ENCODE results near the gene APBB3.

DNA sequence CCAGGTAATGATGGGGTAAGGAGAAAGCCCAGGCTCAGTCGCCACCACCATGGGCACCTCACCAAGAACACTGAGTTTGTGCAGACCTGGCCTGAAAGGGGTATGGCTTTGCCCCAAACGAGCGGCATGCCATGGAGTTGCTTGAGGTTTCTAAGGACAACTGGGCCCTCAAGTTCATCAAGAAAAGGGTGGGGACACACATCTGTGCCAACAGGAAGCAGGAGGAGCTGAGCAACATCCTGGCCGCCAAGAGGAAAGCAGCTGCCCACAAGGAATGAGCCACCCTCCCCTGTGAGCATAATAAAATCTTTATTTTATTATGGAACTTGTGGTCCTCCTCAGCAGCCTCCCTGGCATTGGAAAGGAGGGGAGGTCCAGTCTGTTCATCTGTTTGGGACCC is 44.7 kb upstream of the APBB3 start:
- TF ChIP-seq, protein P1, sequence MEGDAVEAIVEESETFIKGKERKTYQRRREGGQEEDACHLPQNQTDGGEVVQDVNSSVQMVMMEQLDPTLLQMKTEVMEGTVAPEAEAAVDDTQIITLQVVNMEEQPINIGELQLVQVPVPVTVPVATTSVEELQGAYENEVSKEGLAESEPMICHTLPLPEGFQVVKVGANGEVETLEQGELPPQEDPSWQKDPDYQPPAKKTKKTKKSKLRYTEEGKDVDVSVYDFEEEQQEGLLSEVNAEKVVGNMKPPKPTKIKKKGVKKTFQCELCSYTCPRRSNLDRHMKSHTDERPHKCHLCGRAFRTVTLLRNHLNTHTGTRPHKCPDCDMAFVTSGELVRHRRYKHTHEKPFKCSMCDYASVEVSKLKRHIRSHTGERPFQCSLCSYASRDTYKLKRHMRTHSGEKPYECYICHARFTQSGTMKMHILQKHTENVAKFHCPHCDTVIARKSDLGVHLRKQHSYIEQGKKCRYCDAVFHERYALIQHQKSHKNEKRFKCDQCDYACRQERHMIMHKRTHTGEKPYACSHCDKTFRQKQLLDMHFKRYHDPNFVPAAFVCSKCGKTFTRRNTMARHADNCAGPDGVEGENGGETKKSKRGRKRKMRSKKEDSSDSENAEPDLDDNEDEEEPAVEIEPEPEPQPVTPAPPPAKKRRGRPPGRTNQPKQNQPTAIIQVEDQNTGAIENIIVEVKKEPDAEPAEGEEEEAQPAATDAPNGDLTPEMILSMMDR (IDR thresholded peaks at IDR 0.05; ENCODE audit: poor library complexity, severe bottlenecking) = no peak
- TF ChIP-seq EZH2 (IDR thresholded peaks at IDR 0.05; ENCODE audit: borderline replicate concordance, insufficient read depth, low read length, poor library complexity, severe bottlenecking) = no peak
- no peak for TF ChIP-seq POLR2AphosphoS5 (IDR thresholded peaks at IDR 0.05)
- TF ChIP-seq EP300 (conservative IDR thresholded peaks at IDR 0.05; ENCODE audit: poor library complexity, severe bottlenecking) = no peak
- TF ChIP-seq SMC3 (conservative IDR thresholded peaks at IDR 0.05; ENCODE audit: poor library complexity) = no peak

Data from neural cell (in vitro differentiated cells).